Spleen (tissue), 11 donors: Measurements from ENCODE around the gene JARID2. TPM values are rescaled to one million over a fixed set of nuclear protein-coding genes. Genes with fewer than 3 reads are reported as not detected.
A peak's percentile ranks its signal among the peaks of the same experiment; 100 is the strongest.

Experiments used
- DNase-seq: peaks from one replicate; pipeline ENCODE4 v3.0.0-alpha.2; 2020
- H3K27ac ChIP-seq, 8 donors: fragments of 200-600 bp; sonication (generic) in 7 of 8; 1 replicate in 4 of 8; 2 replicates in 4 of 8; pipeline versions ENCODE4 v1.5.0 to v1.8.0; 2016 to 2021; ENCODE audit warnings: inconsistent platforms in 4 of 8, mild to moderate bottlenecking in 4 of 8, moderate library complexity in 1 of 8
- H3K27me3 ChIP-seq, 7 donors: fragments of 200-600 bp; sonication (generic) in 6 of 7; replicated peaks in 1 of 7; 1 replicate in 4 of 7; 2 replicates in 3 of 7; pipeline versions ENCODE4 v1.5.0 to v1.8.0; 2016 to 2021; ENCODE audit warnings: inconsistent platforms in 3 of 7, mild to moderate bottlenecking in 1 of 7
- H3K36me3 ChIP-seq, 6 donors: fragments of 200-600 bp; sonication (generic) in 5 of 6; 1 replicate in 4 of 6; 2 replicates in 2 of 6; pipeline versions ENCODE4 v1.5.0 to v1.8.0; 2016 to 2021; ENCODE audit warnings: inconsistent platforms in 2 of 6
- H3K4me1 ChIP-seq, 6 donors: fragments of 200-600 bp; sonication (generic) in 5 of 6; 1 replicate in 3 of 6; 2 replicates in 3 of 6; pipeline versions ENCODE4 v1.5.0 to v1.8.0; 2016 to 2021; ENCODE audit warnings: inconsistent platforms in 3 of 6
- H3K4me3 ChIP-seq, 8 donors: fragments of 200-600 bp; sonication (generic) in 7 of 8; 1 replicate in 4 of 8; 2 replicates in 4 of 8; pipeline versions ENCODE4 v1.5.0 to v1.8.0; 2016 to 2021; ENCODE audit warnings: inconsistent platforms in 4 of 8, mild to moderate bottlenecking in 4 of 8, moderate library complexity in 2 of 8
- H3K9me3 ChIP-seq, 8 donors: fragments of 200-600 bp; sonication (generic) in 7 of 8; 1 replicate in 4 of 8; 2 replicates in 4 of 8; pipeline versions ENCODE4 v1.5.0 to v1.8.0; 2016 to 2021; ENCODE audit warnings: inconsistent platforms in 4 of 8
- POLR2A ChIP-seq, 3 donors: fragments of 450-650 bp; IDR thresholded peaks; one replicate each; pipeline ENCODE4 v1.5.1; 2017; ENCODE audit warnings: antibody characterized with exemption in 3 of 3, mild to moderate bottlenecking in 1 of 3
- POLR2AphosphoS5 ChIP-seq, 3 donors: sonication (generic); formaldehyde crosslinking; IDR thresholded peaks; one replicate each; pipeline ENCODE4 v1.5.1; 2017; ENCODE audit warnings: antibody characterized with exemption in 3 of 3
- WGBS, 5 donors: extraction: QIAGEN DNeasy Blood & Tissue Kit in 3 of 5; methylation state at CpG; one replicate each; pipeline versions ENCODE4 v1.1.5 to v1.1.7; 2013 to 2018; 5-methylcytosine and 5-hydroxymethylcytosine counted together
- intact Hi-C: fragments of 100-400 bp; cut with DNase I; formaldehyde crosslinking; loops from one replicate; pipeline ENCODE4 v1.15.0; 2023; ENCODE audit warnings: low total_unique reads
- polyA plus RNA-seq, 3 donors: library from polyadenylated mRNA; stranded (reverse); fragments of 200-250 nt; gene quantifications; one replicate each; pipeline ENCODE4 v1.2.1, GENCODE V29; 2013
- total RNA-seq, 7 donors: library from RNA; depleted of rRNA in 3 of 7; stranded (reverse); fragments of >200 nt in 3 of 7; fragmentation: NEBNext Ultra II Directional in 4 of 7; extraction: Animal tissue kit (Norgen Biotek cat#: 25700) in 4 of 7; gene quantifications; one replicate each; pipeline versions ENCODE4 v1.1.0 to v1.2.1, GENCODE V29; 2016 to 2021
- TF ChIP-seq, protein P1 (sequence below), 11 experiments: fragments of 200-600 bp in 7 of 11; fragments of 450-650 bp in 4 of 11; sonication (generic) in 4 of 11; IDR thresholded peaks in 8 of 11; conservative IDR thresholded peaks in 3 of 11; 1 replicate in 7 of 11; 2 replicates in 4 of 11; pipeline versions ENCODE4 v1.4.0 to v1.8.0; 2016 to 2021; ENCODE audit warnings: antibody characterized with exemption in 11 of 11, inconsistent platforms in 4 of 11, mild to moderate bottlenecking in 1 of 11
- donor health status: healthy with polysubstance abuse.
- donor health status: DM: no; HTN: no; CAD: no; lungs with moderate emphysema.
- donor health status: DM: no; HTN: no; CAD: no.
- donor health status: Bipolar disorder and iron deficiency.
- donor health status: healthy.
- donor health status: DM: no; HTN: no; CAD: no.
- donor health status: DM: yes; HTN: yes; CAD: no.

The JARID2 gene
- total and polyA plus RNA-seq, 10 donors, result 4.4 to 27.1 (median 20.6) TPM

DNA sequence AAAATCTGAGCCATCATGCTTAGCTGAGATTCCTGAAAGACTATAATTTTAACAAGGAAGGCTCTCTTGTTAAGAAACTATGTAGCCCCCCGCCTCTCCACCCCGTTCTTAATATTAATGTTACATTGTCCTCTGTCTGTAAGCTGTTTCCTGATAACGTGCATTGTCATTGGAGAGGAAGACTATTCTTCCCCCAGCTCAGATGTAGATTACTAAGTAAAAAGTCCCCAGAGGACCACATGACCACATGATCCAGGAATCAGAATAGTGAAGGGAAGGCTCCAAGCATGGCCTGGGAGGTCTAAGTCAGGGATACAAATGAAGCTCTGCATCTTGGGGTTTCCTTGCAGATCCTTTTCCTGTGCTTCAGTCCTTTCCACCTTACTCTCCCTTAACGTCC, 106.4 kb downstream of the JARID2 start:
- Histone ChIP-seq H3K9me3 (no peaks in the 10 kb centered on the region), H3K4me1 (peaks cover 7 to 100% (median 63%) of the 10 kb centered on the region in 6 donors)

DNA sequence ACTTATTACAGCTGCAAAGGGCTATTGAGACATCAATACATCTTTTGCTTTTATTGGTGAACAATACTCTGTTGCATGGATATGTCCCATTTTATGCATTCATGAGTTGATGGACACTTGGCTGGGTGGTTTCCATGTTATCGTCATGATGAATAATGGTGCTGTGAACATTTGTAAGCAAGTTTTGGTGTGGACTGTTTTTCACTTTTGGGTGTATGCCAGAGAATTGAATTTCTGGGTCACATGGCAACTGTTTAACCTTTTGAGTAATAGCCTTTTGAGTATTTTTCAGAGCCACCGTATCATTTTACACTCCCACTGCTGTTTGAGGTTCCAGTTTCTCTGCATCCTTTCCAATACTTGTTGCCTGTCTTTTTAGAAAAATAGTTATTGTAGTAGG, 107.0 kb downstream of the JARID2 start:
- Histone ChIP-seq H3K4me1 (peaks cover 7 to 100% (median 59%) of the 10 kb centered on the region in 6 donors), H3K4me3 (no peak overlapping the region), H3K27ac (no peak overlapping the region), H3K9me3 (no peaks in the 10 kb centered on the region), H3K36me3 (no peaks in the 10 kb centered on the region), H3K27me3 (no peaks in the 10 kb centered on the region)
- intact Hi-C loops, result no loop called here
- no peak for DNase-seq
- WGBS, 5 donors, result 68 to 79% (median 70%) methylated on average over 2 of the region's 2 CpGs
- TF ChIP-seq POLR2A (IDR thresholded peaks at IDR 0.05) (no peak), POLR2AphosphoS5 (IDR thresholded peaks at IDR 0.05) (no peak)
- TF ChIP-seq, protein P1, sequence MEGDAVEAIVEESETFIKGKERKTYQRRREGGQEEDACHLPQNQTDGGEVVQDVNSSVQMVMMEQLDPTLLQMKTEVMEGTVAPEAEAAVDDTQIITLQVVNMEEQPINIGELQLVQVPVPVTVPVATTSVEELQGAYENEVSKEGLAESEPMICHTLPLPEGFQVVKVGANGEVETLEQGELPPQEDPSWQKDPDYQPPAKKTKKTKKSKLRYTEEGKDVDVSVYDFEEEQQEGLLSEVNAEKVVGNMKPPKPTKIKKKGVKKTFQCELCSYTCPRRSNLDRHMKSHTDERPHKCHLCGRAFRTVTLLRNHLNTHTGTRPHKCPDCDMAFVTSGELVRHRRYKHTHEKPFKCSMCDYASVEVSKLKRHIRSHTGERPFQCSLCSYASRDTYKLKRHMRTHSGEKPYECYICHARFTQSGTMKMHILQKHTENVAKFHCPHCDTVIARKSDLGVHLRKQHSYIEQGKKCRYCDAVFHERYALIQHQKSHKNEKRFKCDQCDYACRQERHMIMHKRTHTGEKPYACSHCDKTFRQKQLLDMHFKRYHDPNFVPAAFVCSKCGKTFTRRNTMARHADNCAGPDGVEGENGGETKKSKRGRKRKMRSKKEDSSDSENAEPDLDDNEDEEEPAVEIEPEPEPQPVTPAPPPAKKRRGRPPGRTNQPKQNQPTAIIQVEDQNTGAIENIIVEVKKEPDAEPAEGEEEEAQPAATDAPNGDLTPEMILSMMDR (IDR thresholded peaks at IDR 0.05 in 8 of 11, conservative IDR thresholded peaks at IDR 0.05 in 3 of 11), result no peak

More for the DNA sequence above, 106.4 kb downstream of the JARID2 start:
- intact Hi-C loops, result no loop called here
- H3K4me3 ChIP-seq, result no peak overlapping the region
- no peaks in the 10 kb centered on the region for H3K36me3 ChIP-seq
- no peak for DNase-seq
- no peaks in the 10 kb centered on the region for H3K27me3 ChIP-seq
- no peak overlapping the region for H3K27ac ChIP-seq
- 21 to 51% (median 38%) methylated on average over 4 of the region's 4 CpGs for WGBS, 5 donors
- no peak for TF ChIP-seq POLR2AphosphoS5 (IDR thresholded peaks at IDR 0.05)
- TF ChIP-seq, protein P1 (IDR thresholded peaks at IDR 0.05 in 8 of 11, conservative IDR thresholded peaks at IDR 0.05 in 3 of 11), result no peak
- TF ChIP-seq POLR2A (IDR thresholded peaks at IDR 0.05), result no peak

DNA sequence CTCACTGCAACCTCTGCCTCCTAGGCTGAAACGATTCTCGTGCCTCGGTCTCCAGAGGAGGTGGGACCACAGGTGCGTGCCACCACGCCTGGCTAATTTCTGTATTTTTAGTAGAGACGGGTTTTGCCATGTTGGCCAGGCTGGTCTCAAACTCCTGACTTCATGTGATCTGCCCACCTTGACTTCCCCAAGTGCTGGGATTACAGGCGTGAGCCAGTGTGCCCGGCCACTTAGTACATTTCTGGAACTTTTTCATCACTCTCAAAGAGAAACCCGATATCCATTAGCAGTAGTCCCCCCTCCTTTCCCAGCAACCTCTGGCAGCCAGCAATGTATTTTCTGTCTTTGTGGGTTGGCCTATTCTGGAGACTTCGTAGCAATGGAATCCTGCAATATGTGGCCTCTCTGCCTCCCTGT, 109.8 kb downstream of the JARID2 start:
- no peaks in the 10 kb centered on the region for H3K9me3 ChIP-seq
- H3K27me3 ChIP-seq, result no peaks in the 10 kb centered on the region
- 54 to 81% (median 68%) methylated on average over 10 of the region's 10 CpGs for WGBS, 5 donors
- H3K36me3 ChIP-seq, result no peaks in the 10 kb centered on the region
- DNase-seq, result no peak
- peaks cover 7 to 98% (median 74%) of the 10 kb centered on the region in 6 donors for H3K4me1 ChIP-seq
- H3K27ac ChIP-seq, result peak overlapping the region in 2 of 8 donors; percentile 26
- intact Hi-C loops, result no loop called here
- no peak overlapping the region for H3K4me3 ChIP-seq
- no peak for TF ChIP-seq POLR2AphosphoS5 (IDR thresholded peaks at IDR 0.05)
- TF ChIP-seq, protein P1 (IDR thresholded peaks at IDR 0.05 in 8 of 11, conservative IDR thresholded peaks at IDR 0.05 in 3 of 11), result no peak
- no peak for TF ChIP-seq POLR2A (IDR thresholded peaks at IDR 0.05)

- DNase-seq, result no peak
- Histone ChIP-seq H3K9me3 (no peaks in the 10 kb centered on the region), H3K4me1 (peaks cover 7 to 98% (median 69%) of the 10 kb centered on the region in 6 donors), H3K4me3 (no peak overlapping the region), H3K27me3 (no peaks in the 10 kb centered on the region), H3K36me3 (no peaks in the 10 kb centered on the region), H3K27ac (peak overlapping the region in 2 of 8 donors; percentile 26)
- no peak for TF ChIP-seq POLR2AphosphoS5 (IDR thresholded peaks at IDR 0.05)
- TF ChIP-seq POLR2A (IDR thresholded peaks at IDR 0.05), result no peak
- TF ChIP-seq, protein P1 (IDR thresholded peaks at IDR 0.05 in 8 of 11, conservative IDR thresholded peaks at IDR 0.05 in 3 of 11), result no peak
- 46 to 70% (median 56%) methylated on average over 6 of the region's 6 CpGs for WGBS, 5 donors
- intact Hi-C loops, result no loop called here
Measured at GRCh38 chr6:15356179-15356578, 110.3 kb downstream of the JARID2 start.
